ENCODE data around the gene PSG6.
"Not testable (repeated sequence)": the region's sequence is repeated elsewhere in the genome, so short reads cannot be mapped to it uniquely, and the experiment has no call there.

Gene PSG6

GRCh38 chr19:42906162-42906561, 11.5 kb downstream of the PSG6 start:
- not testable (repeated sequence) for DNase-seq (ENCODE audit: low read depth in 2 of 2)

GRCh38 chr19:42900561-42900960, 17.1 kb downstream of the PSG6 start:
- not testable (repeated sequence) for DNase-seq (ENCODE audit: low read depth in 2 of 2)

GRCh38 chr19:42899674-42900073, 18.0 kb downstream of the PSG6 start:
- not testable (repeated sequence) for DNase-seq (ENCODE audit: low read depth in 2 of 2)

- DNase-seq (ENCODE audit: low read depth in 2 of 2) = not testable (repeated sequence)
Measured at GRCh38 chr19:42899110-42899509, 18.6 kb downstream of the PSG6 start.

GRCh38 chr19:42898656-42899055, 19.0 kb downstream of the PSG6 start:
- DNase-seq (ENCODE audit: low read depth in 2 of 2) = not testable (repeated sequence)

GRCh38 chr19:42897729-42898128, 20.0 kb downstream of the PSG6 start:
- DNase-seq (ENCODE audit: low read depth in 2 of 2) = not testable (repeated sequence)

- DNase-seq (ENCODE audit: low read depth in 2 of 2) = not testable (repeated sequence)
Measured at GRCh38 chr19:42890446-42890845, 27.2 kb downstream of the PSG6 start.

- DNase-seq (ENCODE audit: low read depth in 2 of 2) = not testable (repeated sequence)
Measured at GRCh38 chr19:42887876-42888445, 29.7 kb downstream of the PSG6 start.

GRCh38 chr19:42882730-42883129, 35.0 kb downstream of the PSG6 start:
- DNase-seq (ENCODE audit: low read depth in 2 of 2) = not testable (repeated sequence)

GRCh38 chr19:42882010-42882409, 35.7 kb downstream of the PSG6 start:
- not testable (repeated sequence) for DNase-seq (ENCODE audit: low read depth in 2 of 2)

GRCh38 chr19:42881279-42881678, 36.4 kb downstream of the PSG6 start:
- DNase-seq (ENCODE audit: low read depth in 2 of 2) = not testable (repeated sequence)

GRCh38 chr19:42880621-42881020, 37.1 kb downstream of the PSG6 start:
- not testable (repeated sequence) for DNase-seq (ENCODE audit: low read depth in 2 of 2)

- no peak for DNase-seq (ENCODE audit: low read depth in 2 of 2)
Measured at GRCh38 chr19:42879613-42880012, 38.1 kb downstream of the PSG6 start, which contains the start of gene PSG1. Gene PSG1, minus strand, starts transcription at chr19:42879713. Its CDS starts 132 bp downstream, at chr19:42879581.

- not testable (repeated sequence) for DNase-seq (ENCODE audit: low read depth in 2 of 2)
Measured at GRCh38 chr19:42876596-42876995, 41.1 kb downstream of the PSG6 start.

- DNase-seq (ENCODE audit: low read depth in 2 of 2) = not testable (repeated sequence)
Measured at GRCh38 chr19:42875881-42876280, 41.8 kb downstream of the PSG6 start.

GRCh38 chr19:42874901-42875813, 42.5 kb downstream of the PSG6 start:
- DNase-seq (ENCODE audit: low read depth in 2 of 2) = not testable (repeated sequence)

GRCh38 chr19:42874136-42874535, 43.6 kb downstream of the PSG6 start:
- DNase-seq (ENCODE audit: low read depth in 2 of 2) = not testable (repeated sequence)

- no peak for DNase-seq (ENCODE audit: low read depth in 2 of 2)
Measured at GRCh38 chr19:42872608-42873007, 45.1 kb downstream of the PSG6 start.

- no peak for DNase-seq (ENCODE audit: low read depth in 2 of 2)
Measured at GRCh38 chr19:42857544-42857867, 60.2 kb downstream of the PSG6 start.

GRCh38 chr19:42856866-42857543, 60.7 kb downstream of the PSG6 start:
- DNase-seq (ENCODE audit: low read depth in 2 of 2) = not testable (repeated sequence)

GRCh38 chr19:42854745-42855144, 62.9 kb downstream of the PSG6 start:
- not testable (repeated sequence) for DNase-seq (ENCODE audit: low read depth in 2 of 2)

- DNase-seq (ENCODE audit: low read depth in 2 of 2) = not testable (repeated sequence)
Measured at GRCh38 chr19:42853231-42853630, 64.5 kb downstream of the PSG6 start.

Measured in stimulated activated CD8-positive, alpha-beta memory T cell treated with anti-CD3 and anti-CD28 coated beads, Interleukin-15, amount 100 ng/mL, for 48 hours (primary cell).